Measurements from ENCODE around the gene PLXNB2.
"Not testable (repeated sequence)": the region's sequence is repeated elsewhere in the genome, so short reads cannot be mapped to it uniquely, and the experiment has no call there.

DNA sequence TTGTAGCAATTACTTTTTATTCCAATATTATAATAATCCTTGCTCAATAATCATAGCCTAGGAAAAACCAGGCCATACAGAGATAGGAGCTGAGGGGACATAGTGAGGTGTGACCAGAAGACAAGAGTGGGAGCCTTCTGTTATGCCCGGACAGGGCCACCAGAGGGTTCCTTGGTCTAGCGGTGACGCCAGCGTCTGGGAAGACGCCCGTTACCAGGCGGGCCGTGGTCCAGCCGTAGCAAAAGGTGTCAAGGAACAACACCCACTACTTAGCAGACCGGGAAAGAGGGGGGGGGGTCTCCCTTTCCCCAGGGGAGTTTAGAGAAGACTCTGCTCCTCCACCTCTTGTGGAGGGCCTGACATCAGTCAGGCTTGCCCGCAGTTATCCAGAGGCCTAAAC is 34.1 kb downstream of the PLXNB2 start:
- not testable (repeated sequence) for TF ChIP-seq POLR2A (IDR thresholded peaks at IDR 0.05)
- TF ChIP-seq, protein P1, sequence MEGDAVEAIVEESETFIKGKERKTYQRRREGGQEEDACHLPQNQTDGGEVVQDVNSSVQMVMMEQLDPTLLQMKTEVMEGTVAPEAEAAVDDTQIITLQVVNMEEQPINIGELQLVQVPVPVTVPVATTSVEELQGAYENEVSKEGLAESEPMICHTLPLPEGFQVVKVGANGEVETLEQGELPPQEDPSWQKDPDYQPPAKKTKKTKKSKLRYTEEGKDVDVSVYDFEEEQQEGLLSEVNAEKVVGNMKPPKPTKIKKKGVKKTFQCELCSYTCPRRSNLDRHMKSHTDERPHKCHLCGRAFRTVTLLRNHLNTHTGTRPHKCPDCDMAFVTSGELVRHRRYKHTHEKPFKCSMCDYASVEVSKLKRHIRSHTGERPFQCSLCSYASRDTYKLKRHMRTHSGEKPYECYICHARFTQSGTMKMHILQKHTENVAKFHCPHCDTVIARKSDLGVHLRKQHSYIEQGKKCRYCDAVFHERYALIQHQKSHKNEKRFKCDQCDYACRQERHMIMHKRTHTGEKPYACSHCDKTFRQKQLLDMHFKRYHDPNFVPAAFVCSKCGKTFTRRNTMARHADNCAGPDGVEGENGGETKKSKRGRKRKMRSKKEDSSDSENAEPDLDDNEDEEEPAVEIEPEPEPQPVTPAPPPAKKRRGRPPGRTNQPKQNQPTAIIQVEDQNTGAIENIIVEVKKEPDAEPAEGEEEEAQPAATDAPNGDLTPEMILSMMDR (IDR thresholded peaks at IDR 0.05), result peak in 4 of 12 donors; percentile 10 to 19 (median 14)

Data from heart left ventricle (tissue), 13 donors.